Measurements from ENCODE around the gene KCNK7.
A peak's percentile ranks its signal among the peaks of the same experiment; 100 is the strongest.

Gene KCNK7

GRCh38 chr11:65592858-65593517, 2.6 kb downstream of the KCNK7 start:
- TF ChIP-seq GATA1 (IDR thresholded peaks at IDR 0.05; ENCODE audit: low read depth, low read length) (no peak), POLR2A (IDR thresholded peaks at IDR 0.05; ENCODE audit: low read length) (no peak)

GRCh38 chr11:65591939-65592857, 3.4 kb downstream of the KCNK7 start:
- TF ChIP-seq POLR2A (IDR thresholded peaks at IDR 0.05; ENCODE audit: low read length) (no peak), GATA1 (IDR thresholded peaks at IDR 0.05; ENCODE audit: low read depth, low read length) (no peak)
- peak in 1 of 2 experiments; percentile 65 for DNase-seq

More at GRCh38 chr11:65592858-65593517, 2.6 kb downstream of the KCNK7 start:
- no peak for DNase-seq

- TF ChIP-seq GATA1 (IDR thresholded peaks at IDR 0.05; ENCODE audit: low read depth, low read length) (no peak), POLR2A (IDR thresholded peaks at IDR 0.05; ENCODE audit: low read length) (no peak)
- no peak for DNase-seq
Measured at GRCh38 chr11:65590240-65590738, 5.3 kb downstream of the KCNK7 start.

GRCh38 chr11:65589444-65590239, 6.0 kb downstream of the KCNK7 start:
- TF ChIP-seq POLR2A (IDR thresholded peaks at IDR 0.05; ENCODE audit: low read length) (no peak), GATA1 (IDR thresholded peaks at IDR 0.05; ENCODE audit: low read depth, low read length) (no peak)
- peak; percentile 71 to 79 for DNase-seq

- TF ChIP-seq POLR2A (IDR thresholded peaks at IDR 0.05; ENCODE audit: low read length) (no peak), GATA1 (IDR thresholded peaks at IDR 0.05; ENCODE audit: low read depth, low read length) (no peak)
- DNase-seq, result peak; percentile 83 to 86
Measured at GRCh38 chr11:65588199-65589054, 7.2 kb downstream of the KCNK7 start.

GRCh38 chr11:65586676-65587075, 8.9 kb downstream of the KCNK7 start:
- no peak for DNase-seq
- TF ChIP-seq GATA1 (IDR thresholded peaks at IDR 0.05; ENCODE audit: low read depth, low read length) (no peak), POLR2A (IDR thresholded peaks at IDR 0.05; ENCODE audit: low read length) (no peak)

- no peak for TF ChIP-seq GATA1 (IDR thresholded peaks at IDR 0.05; ENCODE audit: low read depth, low read length)
- TF ChIP-seq POLR2A (IDR thresholded peaks at IDR 0.05; ENCODE audit: low read length), result no peak
- no peak for DNase-seq
Measured at GRCh38 chr11:65586247-65586630, 9.4 kb downstream of the KCNK7 start.

- no peak for DNase-seq
- TF ChIP-seq POLR2A (IDR thresholded peaks at IDR 0.05; ENCODE audit: low read length), result no peak
- no peak for TF ChIP-seq GATA1 (IDR thresholded peaks at IDR 0.05; ENCODE audit: low read depth, low read length)
Measured at GRCh38 chr11:65585396-65586246, 10.0 kb downstream of the KCNK7 start.

GRCh38 chr11:65584723-65585171, 10.9 kb downstream of the KCNK7 start:
- no peak for DNase-seq

GRCh38 chr11:65584106-65584505, 11.5 kb downstream of the KCNK7 start:
- no peak for DNase-seq
- TF ChIP-seq GATA1 (IDR thresholded peaks at IDR 0.05; ENCODE audit: low read depth, low read length) (no peak), POLR2A (IDR thresholded peaks at IDR 0.05; ENCODE audit: low read length) (no peak)

More at GRCh38 chr11:65584723-65585171, 10.9 kb downstream of the KCNK7 start:
- TF ChIP-seq POLR2A (IDR thresholded peaks at IDR 0.05; ENCODE audit: low read length) (no peak), GATA1 (IDR thresholded peaks at IDR 0.05; ENCODE audit: low read depth, low read length) (no peak)

- DNase-seq, result no peak
- TF ChIP-seq POLR2A (IDR thresholded peaks at IDR 0.05; ENCODE audit: low read length) (no peak), GATA1 (IDR thresholded peaks at IDR 0.05; ENCODE audit: low read depth, low read length) (no peak)
Measured at GRCh38 chr11:65583589-65583988, 12.0 kb downstream of the KCNK7 start.

- TF ChIP-seq POLR2A (IDR thresholded peaks at IDR 0.05; ENCODE audit: low read length) (no peak), GATA1 (IDR thresholded peaks at IDR 0.05; ENCODE audit: low read depth, low read length) (no peak)
- no peak for DNase-seq
Measured at GRCh38 chr11:65581928-65582327, 13.7 kb downstream of the KCNK7 start.

Measured in erythroblast (primary cell).